Measurements from ENCODE around the gene SNRNP40.
A peak's percentile ranks its signal among the peaks of the same experiment; 100 is the strongest.

DNA sequence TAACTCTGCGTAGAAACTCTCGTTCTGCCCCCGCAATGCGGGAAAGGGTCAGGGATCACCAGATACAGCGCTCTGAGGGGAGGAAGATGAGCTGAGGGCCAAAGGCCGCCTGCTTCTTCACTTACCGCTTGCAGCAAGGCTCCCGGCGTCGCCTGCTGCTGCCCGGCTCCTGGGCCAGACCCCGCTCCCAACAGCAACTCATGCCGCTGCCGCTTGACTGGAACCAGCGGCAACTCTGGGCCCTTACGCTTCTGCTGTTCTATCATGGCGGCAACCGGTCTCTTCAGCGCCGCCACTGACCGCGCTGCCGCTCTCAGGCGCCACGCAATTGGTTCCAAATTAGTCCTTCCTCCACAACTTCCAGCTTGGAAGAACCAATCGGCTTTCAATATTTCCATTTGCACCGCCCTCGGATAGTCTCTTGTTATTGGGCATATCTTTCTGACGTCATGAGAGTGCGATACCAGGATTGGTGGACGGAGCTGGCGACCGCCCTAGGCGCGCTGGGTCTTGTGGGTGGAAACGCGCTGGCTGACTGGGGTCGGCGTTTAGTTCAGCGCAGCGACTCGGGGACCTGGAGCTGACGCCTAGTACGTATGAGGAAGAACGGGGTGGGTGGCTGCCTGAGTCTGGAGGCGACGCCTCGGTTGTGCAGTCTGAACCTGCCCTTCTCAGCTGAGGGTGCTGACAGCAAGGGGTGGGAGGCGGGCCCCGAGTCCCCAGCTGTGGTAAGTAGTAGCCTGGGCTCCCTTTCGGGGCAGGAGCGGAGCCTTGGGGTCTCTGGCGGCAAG lies at the start of gene SNRNP40, which contains the start of gene ZCCHC17:
- TF ChIP-seq CTCF (optimal IDR thresholded peaks at IDR 0.05 in 1 of 3, IDR thresholded peaks at IDR 0.05 in 1 of 3, conservative IDR thresholded peaks at IDR 0.05 in 1 of 3; ENCODE audit: extremely low read depth in 1 of 3, insufficient read depth in 2 of 3, low read length in 3 of 3) (peak in 1 of 3 experiments; percentile 32), EZH2 (IDR thresholded peaks at IDR 0.05; ENCODE audit: low read length) (no peak)

Data from keratinocyte (primary cell).